DOHH2 (cell line): ENCODE data around the gene CBARP.

Source experiments
- CTCF ChIP-seq: fragments of 200-600 bp; sonication (generic); IDR thresholded peaks from one replicate; pipeline ENCODE4 v1.5.1; 2014; ENCODE audit warnings: antibody characterized with exemption, mild to moderate bottlenecking, low read depth, low read length; ENCODE audit not compliant: poor library complexity, severe bottlenecking
- EZH2phosphoT487 ChIP-seq: fragments of 200-600 bp; sonication (generic); IDR thresholded peaks from 2 replicates; pipeline ENCODE4 v1.6.1; 2017; ENCODE audit warnings: borderline replicate concordance, mild to moderate bottlenecking, antibody characterized with exemption, low read length, moderate library complexity, mixed read lengths

GRCh38 chr19:1211494-1212234, 26.1 kb downstream of the CBARP start:
- no peak for TF ChIP-seq CTCF
- TF ChIP-seq EZH2phosphoT487 = no peak
